Measurements from ENCODE around the gene HCN2. TPM values are rescaled to one million over a fixed set of nuclear protein-coding genes. Genes with fewer than 3 reads are reported as not detected.
"Not testable (repeated sequence)": the region's sequence is repeated elsewhere in the genome, so short reads cannot be mapped to it uniquely, and the experiment has no call there.

Gene HCN2
- total RNA-seq, 4 donors from 2014 or later: 0.15 to 0.57 (median 0.29) TPM; not detected in 1

GRCh38 chr19:618674-619285 lies 29.1 kb downstream of the HCN2 start:
- Histone ChIP-seq H3K27me3 (peaks cover 0 to 19% (median 0%) of the 10 kb centered on the region in 4 donors), H3K36me3 (peaks cover 34 to 72% (median 51%) of the 10 kb centered on the region in 3 donors), H3K4me1 (peaks cover 0 to 20% (median 9%) of the 10 kb centered on the region in 3 donors), H3K27ac (no peak overlapping the region), H3K4me3 (no peak overlapping the region), H3K9me3 (no peaks in the 10 kb centered on the region)
- WGBS, 2 donors: 91 to 98% methylated on average over 14 to 17 of the region's 27 CpGs
- intact Hi-C loops (cut with DNase I): no loop called here
- no peak for TF ChIP-seq POLR2A (IDR thresholded peaks at IDR 0.05)
- no peak for TF ChIP-seq CTCF (IDR thresholded peaks at IDR 0.05)
- DNase-seq: no peak

DNA sequence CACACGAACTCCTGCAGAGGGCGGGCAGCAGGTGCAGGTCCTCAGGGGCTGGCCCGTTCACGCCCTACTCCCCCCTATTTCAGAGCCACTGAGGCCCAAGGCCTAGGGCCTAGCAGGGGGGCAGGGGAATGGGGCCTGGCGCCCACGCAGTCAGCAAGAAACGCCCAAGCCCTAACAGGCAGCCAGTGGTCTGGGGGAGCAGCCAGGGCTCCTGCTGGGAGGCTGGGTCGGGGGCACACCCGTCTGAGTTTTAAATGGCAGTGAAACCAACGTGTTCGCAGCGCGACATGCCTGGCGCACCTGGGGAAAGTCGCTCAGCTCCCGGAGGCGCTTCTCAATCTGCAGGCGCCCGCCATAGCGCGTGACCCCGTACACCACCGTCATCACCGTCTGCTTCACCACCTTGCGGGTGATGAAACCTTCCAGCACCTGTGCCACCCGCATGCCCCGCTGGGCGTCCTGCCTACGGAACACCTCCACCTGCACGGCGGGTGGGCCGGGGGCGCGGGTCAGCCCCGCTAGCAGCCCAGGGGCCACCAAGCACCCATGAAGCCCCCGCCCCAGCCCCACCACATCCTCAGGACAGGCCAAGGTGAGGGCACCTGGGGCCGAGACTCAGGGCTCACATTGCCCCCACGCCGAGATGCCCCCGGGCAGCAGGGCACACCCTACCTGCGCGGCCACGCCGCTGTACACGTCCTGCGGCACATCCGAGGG lies 29.8 kb downstream of the HCN2 start:
- WGBS, 2 donors: 95% methylated on average over 4 to 32 of the region's 47 CpGs
- Histone ChIP-seq H3K4me3 (no peak overlapping the region), H3K36me3 (peaks cover 34 to 79% (median 51%) of the 10 kb centered on the region in 3 donors), H3K9me3 (no peaks in the 10 kb centered on the region), H3K27me3 (peaks cover 0 to 19% (median 0%) of the 10 kb centered on the region in 4 donors), H3K4me1 (peaks cover 0 to 20% (median 9%) of the 10 kb centered on the region in 3 donors), H3K27ac (no peak overlapping the region)
- intact Hi-C loops (cut with DNase I): no loop called here
- TF ChIP-seq CTCF (IDR thresholded peaks at IDR 0.05): no peak
- no peak for DNase-seq

- intact Hi-C loops (cut with DNase I): no loop called here
- peaks cover 0 to 20% (median 9%) of the 10 kb centered on the region in 3 donors for H3K4me1 ChIP-seq
- no peak for DNase-seq
- H3K9me3 ChIP-seq: no peaks in the 10 kb centered on the region
- no peak overlapping the region for H3K27ac ChIP-seq
- peaks cover 34 to 88% (median 51%) of the 10 kb centered on the region in 3 donors for H3K36me3 ChIP-seq
- WGBS, 2 donors: 94 to 97% methylated on average over 13 to 14 of the region's 51 CpGs
- H3K27me3 ChIP-seq: peaks cover 0 to 16% (median 0%) of the 10 kb centered on the region in 4 donors
- TF ChIP-seq POLR2A (IDR thresholded peaks at IDR 0.05) (no peak), CTCF (IDR thresholded peaks at IDR 0.05) (no peak)
- H3K4me3 ChIP-seq: no peak overlapping the region
These were observed 30.6 kb downstream of the HCN2 start for GRCh38 chr19:620166-620862.

DNA sequence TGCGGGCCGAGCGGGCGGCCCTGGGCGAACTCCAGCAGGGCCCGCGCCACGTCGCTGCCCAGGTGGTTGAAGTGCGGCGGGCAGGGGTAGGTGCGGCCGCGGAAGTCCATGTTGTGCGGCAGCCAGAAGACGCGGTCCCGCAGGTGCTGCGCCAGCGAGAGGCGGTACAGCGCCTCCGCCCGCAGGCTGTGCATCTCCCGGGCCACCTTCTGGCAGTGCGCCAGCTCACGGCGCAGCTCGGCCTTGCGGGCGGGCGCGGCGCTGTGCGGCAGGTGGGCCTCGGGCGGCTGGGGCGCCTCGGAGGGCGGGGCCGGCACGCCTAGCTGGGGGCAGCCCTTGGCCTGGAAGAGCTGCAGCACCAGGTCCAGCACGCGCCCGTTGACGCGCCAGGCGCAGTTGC lies 31.5 kb downstream of the HCN2 start:
- peaks cover 34 to 97% (median 51%) of the 10 kb centered on the region in 3 donors for H3K36me3 ChIP-seq
- H3K9me3 ChIP-seq; H3K27ac ChIP-seq; DNase-seq; intact Hi-C loops (cut with DNase I); H3K4me3 ChIP-seq: not testable (repeated sequence)
- WGBS, 2 donors: 100% methylated on average over 4 of the region's 48 CpGs; no CpG with 5 or more reads in 1 of the 2 donors
- peaks cover 0 to 12% (median 0%) of the 10 kb centered on the region in 4 donors for H3K27me3 ChIP-seq
- peaks cover 0 to 14% (median 9%) of the 10 kb centered on the region in 3 donors for H3K4me1 ChIP-seq

GRCh38 chr19:621819-622218 lies 32.1 kb downstream of the HCN2 start:
- H3K4me1 ChIP-seq: peaks cover 0 to 8% (median 3%) of the 10 kb centered on the region in 3 donors
- intact Hi-C loops (cut with DNase I): no loop called here
- no peaks in the 10 kb centered on the region for H3K9me3 ChIP-seq
- peaks cover 34 to 96% (median 50%) of the 10 kb centered on the region in 3 donors for H3K36me3 ChIP-seq
- H3K27me3 ChIP-seq: peaks cover 0 to 6% (median 0%) of the 10 kb centered on the region in 4 donors
- no peak overlapping the region for H3K4me3 ChIP-seq
- TF ChIP-seq POLR2A (IDR thresholded peaks at IDR 0.05) (no peak), CTCF (IDR thresholded peaks at IDR 0.05) (no peak)
- no peak overlapping the region for H3K27ac ChIP-seq
- WGBS, 2 donors: 100% methylated on average over 3 of the region's 24 CpGs; no CpG with 5 or more reads in 1 of the 2 donors
- DNase-seq: no peak
